Stimulated activated CD4-positive, alpha-beta T cell treated with anti-CD3 and anti-CD28 coated beads, Interleukin-4, amount 100 ng/mL, for 4 hours (primary cell): ENCODE data around the gene CPSF6.
"Not testable (repeated sequence)": the region's sequence is repeated elsewhere in the genome, so short reads cannot be mapped to it uniquely, and the experiment has no call there.

ENCODE experiments used
- DNase-seq, 2 experiments: peaks; one replicate each; pipeline ENCODE4 v3.0.0-alpha.2; 2020

Gene CPSF6

GRCh38 chr12:69258655-69259054, 19.3 kb downstream of the CPSF6 start:
- DNase-seq, result no peak

GRCh38 chr12:69262264-69262974, 23.1 kb downstream of the CPSF6 start:
- no peak for DNase-seq

- DNase-seq, result no peak
Observed at GRCh38 chr12:69265205-69265604, 25.8 kb downstream of the CPSF6 start.

- not testable (repeated sequence) for DNase-seq
Observed at GRCh38 chr12:69265633-69266032, 26.3 kb downstream of the CPSF6 start.

- DNase-seq, result no peak
Observed at GRCh38 chr12:69266036-69266635, 26.8 kb downstream of the CPSF6 start.

GRCh38 chr12:69269736-69270135, 30.4 kb downstream of the CPSF6 start:
- DNase-seq, result no peak

GRCh38 chr12:69272511-69272910, 33.1 kb downstream of the CPSF6 start:
- no peak for DNase-seq

- no peak for DNase-seq
Observed at GRCh38 chr12:69274861-69275260, 35.5 kb downstream of the CPSF6 start.

- no peak for DNase-seq
Observed at GRCh38 chr12:69275471-69275891, 36.1 kb downstream of the CPSF6 start.

- no peak for DNase-seq
Observed at GRCh38 chr12:69278814-69279782, 39.7 kb downstream of the CPSF6 start.

- DNase-seq, result no peak
Observed at GRCh38 chr12:69284131-69284530, 44.8 kb downstream of the CPSF6 start.

GRCh38 chr12:69287556-69287955, 48.2 kb downstream of the CPSF6 start:
- no peak for DNase-seq

GRCh38 chr12:69290545-69291277, 51.3 kb downstream of the CPSF6 start:
- DNase-seq, result peak; percentile 69 to 74

GRCh38 chr12:69291278-69291593, 51.9 kb downstream of the CPSF6 start:
- DNase-seq, result no peak

GRCh38 chr12:69298133-69298532, 58.8 kb downstream of the CPSF6 start:
- no peak for DNase-seq

- DNase-seq, result no peak
Observed at GRCh38 chr12:69298947-69299346, 59.6 kb downstream of the CPSF6 start.

GRCh38 chr12:69304284-69304683, 64.9 kb downstream of the CPSF6 start:
- no peak for DNase-seq

- no peak for DNase-seq
Observed at GRCh38 chr12:69309461-69309860, 70.1 kb downstream of the CPSF6 start.

GRCh38 chr12:69313209-69313608, 73.8 kb downstream of the CPSF6 start:
- no peak for DNase-seq

- not testable (repeated sequence) for DNase-seq
Observed at GRCh38 chr12:69316784-69317183, 77.4 kb downstream of the CPSF6 start.

- not testable (repeated sequence) for DNase-seq
Observed at GRCh38 chr12:69317233-69317632, 77.9 kb downstream of the CPSF6 start.

GRCh38 chr12:69318225-69318624, 78.9 kb downstream of the CPSF6 start:
- DNase-seq, result no peak

GRCh38 chr12:69321351-69321750, 82.0 kb downstream of the CPSF6 start:
- no peak for DNase-seq
